ENCODE data around the gene UBE2Z.

DNA sequence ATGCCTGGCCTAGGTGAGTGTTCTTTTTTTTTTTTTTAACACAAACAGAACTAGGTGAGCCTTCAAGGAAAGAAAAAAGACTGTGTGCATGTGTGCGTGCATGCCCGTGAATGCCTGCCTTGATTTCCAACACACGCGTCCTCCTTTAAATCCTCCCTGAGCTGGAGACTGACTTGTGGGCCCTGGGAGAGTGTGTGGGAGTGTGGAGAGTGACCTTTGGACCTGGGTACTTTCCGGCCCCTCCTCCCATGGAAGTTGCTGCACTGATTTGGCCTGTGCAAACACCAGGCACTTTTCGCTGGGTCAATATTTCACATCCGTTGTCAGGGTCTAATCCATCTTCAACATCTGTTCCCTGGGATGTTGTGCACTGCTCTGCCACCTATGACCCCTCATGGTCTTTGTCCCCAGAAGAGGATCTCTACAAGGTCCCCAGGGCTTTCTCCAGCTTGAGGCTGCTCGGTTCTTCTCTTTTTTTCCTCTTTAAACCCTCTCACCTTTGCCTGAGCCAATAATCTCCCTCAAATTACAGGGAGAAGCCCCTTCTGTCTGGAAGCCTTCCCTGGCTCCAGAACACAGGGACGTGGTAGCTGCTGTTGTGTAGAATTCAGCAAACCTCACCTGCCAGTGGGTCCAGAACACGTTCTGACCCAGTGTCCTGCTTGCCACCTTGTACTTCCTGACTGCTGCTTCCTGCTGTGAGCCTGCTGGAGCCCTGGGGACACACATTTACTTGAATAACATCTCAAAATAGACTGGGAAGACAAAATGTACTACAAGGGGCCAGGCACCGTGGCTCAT is 36.5 kb upstream of the UBE2Z start:
- TF ChIP-seq, protein P1, sequence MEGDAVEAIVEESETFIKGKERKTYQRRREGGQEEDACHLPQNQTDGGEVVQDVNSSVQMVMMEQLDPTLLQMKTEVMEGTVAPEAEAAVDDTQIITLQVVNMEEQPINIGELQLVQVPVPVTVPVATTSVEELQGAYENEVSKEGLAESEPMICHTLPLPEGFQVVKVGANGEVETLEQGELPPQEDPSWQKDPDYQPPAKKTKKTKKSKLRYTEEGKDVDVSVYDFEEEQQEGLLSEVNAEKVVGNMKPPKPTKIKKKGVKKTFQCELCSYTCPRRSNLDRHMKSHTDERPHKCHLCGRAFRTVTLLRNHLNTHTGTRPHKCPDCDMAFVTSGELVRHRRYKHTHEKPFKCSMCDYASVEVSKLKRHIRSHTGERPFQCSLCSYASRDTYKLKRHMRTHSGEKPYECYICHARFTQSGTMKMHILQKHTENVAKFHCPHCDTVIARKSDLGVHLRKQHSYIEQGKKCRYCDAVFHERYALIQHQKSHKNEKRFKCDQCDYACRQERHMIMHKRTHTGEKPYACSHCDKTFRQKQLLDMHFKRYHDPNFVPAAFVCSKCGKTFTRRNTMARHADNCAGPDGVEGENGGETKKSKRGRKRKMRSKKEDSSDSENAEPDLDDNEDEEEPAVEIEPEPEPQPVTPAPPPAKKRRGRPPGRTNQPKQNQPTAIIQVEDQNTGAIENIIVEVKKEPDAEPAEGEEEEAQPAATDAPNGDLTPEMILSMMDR (IDR thresholded peaks at IDR 0.05): no peak
- TF ChIP-seq POLR2A (IDR thresholded peaks at IDR 0.05): no peak

All from right lobe of liver (tissue), 4 donors.